ENCODE results near the gene LRRC8D.

GRCh38 chr1:89907727-89908212, 86.9 kb downstream of the LRRC8D start:
- TF ChIP-seq CTCF (IDR thresholded peaks at IDR 0.05; ENCODE audit: insufficient read depth, low read length, poor library complexity, severe bottlenecking): no peak
- no peak for TF ChIP-seq EZH2phosphoT487 (conservative IDR thresholded peaks at IDR 0.05; ENCODE audit: low read length)

Data from SU-DHL-6 (cell line).